Heart left ventricle (tissue), 13 donors: ENCODE data around the gene SLC4A3.

Source experiments
- CTCF ChIP-seq, 12 donors: fragments of 200-600 bp; sonication (generic) in 4 of 12; IDR thresholded peaks; one replicate each; pipeline versions ENCODE4 v1.5.0 to v1.8.0; 2018 to 2022; ENCODE audit warnings: antibody characterized with exemption in 12 of 12, mild to moderate bottlenecking in 5 of 12
- POLR2A ChIP-seq, 2 donors: fragments of 450-650 bp; IDR thresholded peaks; one replicate each; pipeline ENCODE4 v1.6.1; 2017; ENCODE audit warnings: antibody characterized with exemption in 2 of 2, mild to moderate bottlenecking in 2 of 2, moderate library complexity in 2 of 2
- donor health status: ischemic (EF 13 %, LVEDD 7.1; RV severe dilation, severe dysfunction).
- donor health status: DM: no; HTN: yes; CAD: no.
- donor health status: DM: no; HTN: no; CAD: no.
- donor health status: ischemic (EF 25% LVEDD 6.9; RV normal size, moderate dysfunction).
- donor health status: ischemic (EF 25% LVEDD 5.7; RV mildly dilated, moderate dysfunction).
- donor health status: ischemic (EF 35%, LVEDD 5.7; RV mildly dilated, moderate dysfunction).
- donor health status: nonischemic (EF 11% LVEDD 7.7; RV severe dilation, severe dysfunction).
- donor health status: DM: yes; HTN: yes; CAD: no.
- donor health status: PGD.
- donor health status: ischemic (EF 29% LVEDD 5.4; RV normal size, mild dysfunction).
- donor health status: nonischemic (EF 23%, LVEDD 6.1; RV moderate dilation, normal function).

DNA sequence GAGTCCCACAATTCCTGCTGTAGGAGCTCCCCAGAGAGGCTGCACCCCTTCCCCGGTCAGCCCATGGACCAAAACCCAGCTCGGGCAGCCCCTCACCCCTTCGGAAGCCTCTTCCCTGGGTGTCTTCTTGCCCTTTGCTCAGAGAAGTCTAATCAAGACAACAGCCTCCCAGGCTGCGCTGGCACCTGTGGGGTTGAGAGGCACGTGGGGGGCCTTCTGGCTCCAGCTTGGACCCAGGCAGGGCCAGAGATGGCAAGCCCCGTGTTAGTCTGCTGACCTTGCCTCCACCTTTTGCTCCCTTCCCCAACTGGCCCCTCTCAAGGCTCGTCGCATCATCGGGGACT lies 10.4 kb downstream of the SLC4A3 start:
- no peak for TF ChIP-seq POLR2A (IDR thresholded peaks at IDR 0.05)
- TF ChIP-seq CTCF (IDR thresholded peaks at IDR 0.05) = no peak
